ENCODE measurements around the gene ST6GAL2. TPM values are rescaled to one million over a fixed set of nuclear protein-coding genes. Genes with fewer than 3 reads are reported as not detected.

Gene ST6GAL2
- total and polyA plus RNA-seq, 2 experiments from 2014 or later: 13.4 to 25.7 TPM

DNA sequence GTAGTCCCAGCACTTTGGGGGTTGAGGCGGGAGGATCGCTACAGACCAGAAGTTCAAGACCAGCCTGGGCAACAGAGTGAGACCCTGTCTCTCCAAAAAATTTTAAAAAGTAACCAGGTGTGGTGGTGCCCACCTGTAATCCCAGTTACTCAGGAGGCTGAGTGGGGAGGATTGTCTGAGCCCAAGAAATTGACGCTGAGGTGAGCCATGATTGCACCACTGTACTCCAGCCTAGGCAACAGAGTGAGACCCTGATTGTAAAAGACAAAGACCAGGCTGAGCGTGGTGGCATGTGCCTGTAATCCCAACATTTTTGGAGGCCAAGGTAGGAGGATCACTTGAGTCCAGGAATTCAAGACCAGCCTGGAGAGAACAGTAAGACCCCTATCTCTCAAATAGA is 7.8 kb downstream of the ST6GAL2 start:
- peaks cover 6% of the 10 kb centered on the region for H3K27me3 Mint-ChIP-seq (ENCODE audit: insufficient read depth, low read depth, poor library complexity)
- Histone ChIP-seq H3K27me3 (ENCODE audit: insufficient read depth) (no peaks in the 10 kb centered on the region), H3K4me2 (no peak overlapping the region), H3K36me3 (ENCODE audit: insufficient read depth) (no peaks in the 10 kb centered on the region), H3K4me3 (no peak overlapping the region), H3K4me1 (ENCODE audit: insufficient read depth) (peaks cover 20% of the 10 kb centered on the region), H2AFZ (no peak overlapping the region), H3K27ac (ENCODE audit: low read depth) (no peak overlapping the region), H3K9me2 (ENCODE audit: insufficient read depth) (no peaks in the 10 kb centered on the region), H3F3A (replicated peaks; ENCODE audit: low read depth) (no peaks in the 10 kb centered on the region), H4K20me1 (replicated peaks; ENCODE audit: insufficient read depth) (peaks cover 5% of the 10 kb centered on the region), H3K79me2 (replicated peaks; ENCODE audit: insufficient read depth) (peaks cover 82% of the 10 kb centered on the region)
- no peak overlapping the region for H3K27ac Mint-ChIP-seq
- peaks cover 11% of the 10 kb centered on the region; the same call in 2 of the 3 replicates for H3K4me1 Mint-ChIP-seq
- ATAC-seq (no peak), DNase-seq (ENCODE audit: low spot score) (no peak)
- no peaks in the 10 kb centered on the region for H3K9me3 Mint-ChIP-seq
- no peak overlapping the region for H3K4me3 Mint-ChIP-seq
- no peaks in the 10 kb centered on the region; the same call in 2 of the 3 replicates for H3K36me3 Mint-ChIP-seq (ENCODE audit: low read depth)
- TF ChIP-seq EZH2phosphoT487 (IDR thresholded peaks at IDR 0.05; ENCODE audit: unreplicated experiment) (no peak), REST (IDR thresholded peaks at IDR 0.05; ENCODE audit: unreplicated experiment) (no peak), STAT1 (IDR thresholded peaks at IDR 0.05; ENCODE audit: unreplicated experiment) (no peak), NANOG (IDR thresholded peaks at IDR 0.05; ENCODE audit: borderline replicate concordance) (no peak), ZNF114 (CRISPR knock-in tag; IDR thresholded peaks at IDR 0.05) (no peak), ZNF331 (CRISPR knock-in tag; IDR thresholded peaks at IDR 0.05; ENCODE audit: low read depth) (no peak), POLR2AphosphoS5 (IDR thresholded peaks at IDR 0.05; ENCODE audit: low read depth) (no peak)
- TF ChIP-seq, protein P1, sequence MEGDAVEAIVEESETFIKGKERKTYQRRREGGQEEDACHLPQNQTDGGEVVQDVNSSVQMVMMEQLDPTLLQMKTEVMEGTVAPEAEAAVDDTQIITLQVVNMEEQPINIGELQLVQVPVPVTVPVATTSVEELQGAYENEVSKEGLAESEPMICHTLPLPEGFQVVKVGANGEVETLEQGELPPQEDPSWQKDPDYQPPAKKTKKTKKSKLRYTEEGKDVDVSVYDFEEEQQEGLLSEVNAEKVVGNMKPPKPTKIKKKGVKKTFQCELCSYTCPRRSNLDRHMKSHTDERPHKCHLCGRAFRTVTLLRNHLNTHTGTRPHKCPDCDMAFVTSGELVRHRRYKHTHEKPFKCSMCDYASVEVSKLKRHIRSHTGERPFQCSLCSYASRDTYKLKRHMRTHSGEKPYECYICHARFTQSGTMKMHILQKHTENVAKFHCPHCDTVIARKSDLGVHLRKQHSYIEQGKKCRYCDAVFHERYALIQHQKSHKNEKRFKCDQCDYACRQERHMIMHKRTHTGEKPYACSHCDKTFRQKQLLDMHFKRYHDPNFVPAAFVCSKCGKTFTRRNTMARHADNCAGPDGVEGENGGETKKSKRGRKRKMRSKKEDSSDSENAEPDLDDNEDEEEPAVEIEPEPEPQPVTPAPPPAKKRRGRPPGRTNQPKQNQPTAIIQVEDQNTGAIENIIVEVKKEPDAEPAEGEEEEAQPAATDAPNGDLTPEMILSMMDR (conservative IDR thresholded peaks at IDR 0.05; ENCODE audit: low read depth in 2 of 2): no peak
- TF ChIP-seq, protein P2, sequence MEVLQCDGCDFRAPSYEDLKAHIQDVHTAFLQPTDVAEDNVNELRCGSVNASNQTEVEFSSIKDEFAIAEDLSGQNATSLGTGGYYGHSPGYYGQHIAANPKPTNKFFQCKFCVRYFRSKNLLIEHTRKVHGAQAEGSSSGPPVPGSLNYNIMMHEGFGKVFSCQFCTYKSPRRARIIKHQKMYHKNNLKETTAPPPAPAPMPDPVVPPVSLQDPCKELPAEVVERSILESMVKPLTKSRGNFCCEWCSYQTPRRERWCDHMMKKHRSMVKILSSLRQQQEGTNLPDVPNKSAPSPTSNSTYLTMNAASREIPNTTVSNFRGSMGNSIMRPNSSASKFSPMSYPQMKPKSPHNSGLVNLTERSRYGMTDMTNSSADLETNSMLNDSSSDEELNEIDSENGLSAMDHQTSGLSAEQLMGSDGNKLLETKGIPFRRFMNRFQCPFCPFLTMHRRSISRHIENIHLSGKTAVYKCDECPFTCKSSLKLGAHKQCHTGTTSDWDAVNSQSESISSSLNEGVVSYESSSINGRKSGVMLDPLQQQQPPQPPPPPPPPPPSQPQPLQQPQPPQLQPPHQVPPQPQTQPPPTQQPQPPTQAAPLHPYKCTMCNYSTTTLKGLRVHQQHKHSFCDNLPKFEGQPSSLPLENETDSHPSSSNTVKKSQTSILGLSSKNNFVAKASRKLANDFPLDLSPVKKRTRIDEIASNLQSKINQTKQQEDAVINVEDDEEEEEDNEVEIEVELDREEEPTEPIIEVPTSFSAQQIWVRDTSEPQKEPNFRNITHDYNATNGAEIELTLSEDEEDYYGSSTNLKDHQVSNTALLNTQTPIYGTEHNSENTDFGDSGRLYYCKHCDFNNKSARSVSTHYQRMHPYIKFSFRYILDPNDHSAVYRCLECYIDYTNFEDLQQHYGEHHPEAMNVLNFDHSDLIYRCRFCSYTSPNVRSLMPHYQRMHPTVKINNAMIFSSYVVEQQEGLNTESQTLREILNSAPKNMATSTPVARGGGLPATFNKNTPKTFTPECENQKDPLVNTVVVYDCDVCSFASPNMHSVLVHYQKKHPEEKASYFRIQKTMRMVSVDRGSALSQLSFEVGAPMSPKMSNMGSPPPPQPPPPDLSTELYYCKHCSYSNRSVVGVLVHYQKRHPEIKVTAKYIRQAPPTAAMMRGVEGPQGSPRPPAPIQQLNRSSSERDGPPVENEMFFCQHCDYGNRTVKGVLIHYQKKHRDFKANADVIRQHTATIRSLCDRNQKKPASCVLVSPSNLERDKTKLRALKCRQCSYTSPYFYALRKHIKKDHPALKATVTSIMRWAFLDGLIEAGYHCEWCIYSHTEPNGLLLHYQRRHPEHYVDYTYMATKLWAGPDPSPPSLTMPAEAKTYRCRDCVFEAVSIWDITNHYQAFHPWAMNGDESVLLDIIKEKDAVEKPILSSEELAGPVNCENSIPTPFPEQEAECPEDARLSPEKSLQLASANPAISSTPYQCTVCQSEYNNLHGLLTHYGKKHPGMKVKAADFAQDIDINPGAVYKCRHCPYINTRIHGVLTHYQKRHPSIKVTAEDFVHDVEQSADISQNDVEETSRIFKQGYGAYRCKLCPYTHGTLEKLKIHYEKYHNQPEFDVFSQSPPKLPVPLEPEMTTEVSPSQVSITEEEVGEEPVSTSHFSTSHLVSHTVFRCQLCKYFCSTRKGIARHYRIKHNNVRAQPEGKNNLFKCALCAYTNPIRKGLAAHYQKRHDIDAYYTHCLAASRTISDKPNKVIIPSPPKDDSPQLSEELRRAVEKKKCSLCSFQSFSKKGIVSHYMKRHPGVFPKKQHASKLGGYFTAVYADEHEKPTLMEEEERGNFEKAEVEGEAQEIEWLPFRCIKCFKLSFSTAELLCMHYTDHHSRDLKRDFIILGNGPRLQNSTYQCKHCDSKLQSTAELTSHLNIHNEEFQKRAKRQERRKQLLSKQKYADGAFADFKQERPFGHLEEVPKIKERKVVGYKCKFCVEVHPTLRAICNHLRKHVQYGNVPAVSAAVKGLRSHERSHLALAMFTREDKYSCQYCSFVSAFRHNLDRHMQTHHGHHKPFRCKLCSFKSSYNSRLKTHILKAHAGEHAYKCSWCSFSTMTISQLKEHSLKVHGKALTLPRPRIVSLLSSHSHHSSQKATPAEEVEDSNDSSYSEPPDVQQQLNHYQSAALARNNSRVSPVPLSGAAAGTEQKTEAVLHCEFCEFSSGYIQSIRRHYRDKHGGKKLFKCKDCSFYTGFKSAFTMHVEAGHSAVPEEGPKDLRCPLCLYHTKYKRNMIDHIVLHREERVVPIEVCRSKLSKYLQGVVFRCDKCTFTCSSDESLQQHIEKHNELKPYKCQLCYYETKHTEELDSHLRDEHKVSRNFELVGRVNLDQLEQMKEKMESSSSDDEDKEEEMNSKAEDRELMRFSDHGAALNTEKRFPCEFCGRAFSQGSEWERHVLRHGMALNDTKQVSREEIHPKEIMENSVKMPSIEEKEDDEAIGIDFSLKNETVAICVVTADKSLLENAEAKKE (CRISPR knock-in tag; IDR thresholded peaks at IDR 0.05): no peak
- TF ChIP-seq, protein P3, sequence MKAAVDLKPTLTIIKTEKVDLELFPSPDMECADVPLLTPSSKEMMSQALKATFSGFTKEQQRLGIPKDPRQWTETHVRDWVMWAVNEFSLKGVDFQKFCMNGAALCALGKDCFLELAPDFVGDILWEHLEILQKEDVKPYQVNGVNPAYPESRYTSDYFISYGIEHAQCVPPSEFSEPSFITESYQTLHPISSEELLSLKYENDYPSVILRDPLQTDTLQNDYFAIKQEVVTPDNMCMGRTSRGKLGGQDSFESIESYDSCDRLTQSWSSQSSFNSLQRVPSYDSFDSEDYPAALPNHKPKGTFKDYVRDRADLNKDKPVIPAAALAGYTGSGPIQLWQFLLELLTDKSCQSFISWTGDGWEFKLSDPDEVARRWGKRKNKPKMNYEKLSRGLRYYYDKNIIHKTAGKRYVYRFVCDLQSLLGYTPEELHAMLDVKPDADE (IDR thresholded peaks at IDR 0.05): no peak
